ENCODE measurements around the gene FBXO46.

DNA sequence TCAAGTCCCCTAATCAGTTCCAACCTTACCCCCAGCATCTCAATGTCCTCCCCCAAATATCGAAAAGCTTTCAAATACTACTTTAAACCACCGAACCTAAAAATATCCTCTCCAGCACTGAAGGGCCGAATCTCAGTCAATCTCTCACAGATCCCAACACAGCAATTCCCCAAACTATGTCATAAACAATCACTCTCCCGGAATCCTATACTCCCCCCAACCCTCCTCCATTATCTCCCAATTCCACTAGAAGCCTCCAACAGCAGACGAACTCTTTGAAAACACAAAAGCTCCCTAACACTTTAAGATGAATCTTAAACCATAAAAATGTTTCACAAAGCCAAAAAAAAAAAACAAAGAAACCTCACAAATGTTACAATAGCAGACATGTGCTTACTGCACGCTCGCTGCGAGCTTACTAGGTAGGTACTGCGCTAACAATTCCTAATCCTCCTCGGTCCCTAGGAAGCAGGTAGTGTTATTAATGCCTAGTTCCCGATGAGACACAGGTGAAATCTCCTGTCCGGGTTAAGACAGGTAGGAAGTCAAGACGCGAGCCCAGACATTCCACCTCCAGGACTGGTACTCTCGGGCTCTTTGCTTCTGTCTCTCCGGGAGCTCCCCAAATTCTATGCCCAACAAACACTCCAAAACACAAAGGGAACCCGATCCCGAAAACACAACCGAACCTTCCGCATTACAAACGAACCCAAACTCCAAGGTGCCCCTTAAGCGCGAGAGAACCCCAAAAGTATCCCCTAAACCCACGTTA lies 14.2 kb downstream of the FBXO46 start:
- TF ChIP-seq OSR1 (CRISPR knock-in tag; IDR thresholded peaks at IDR 0.05), result no peak
- TF ChIP-seq, protein P1, sequence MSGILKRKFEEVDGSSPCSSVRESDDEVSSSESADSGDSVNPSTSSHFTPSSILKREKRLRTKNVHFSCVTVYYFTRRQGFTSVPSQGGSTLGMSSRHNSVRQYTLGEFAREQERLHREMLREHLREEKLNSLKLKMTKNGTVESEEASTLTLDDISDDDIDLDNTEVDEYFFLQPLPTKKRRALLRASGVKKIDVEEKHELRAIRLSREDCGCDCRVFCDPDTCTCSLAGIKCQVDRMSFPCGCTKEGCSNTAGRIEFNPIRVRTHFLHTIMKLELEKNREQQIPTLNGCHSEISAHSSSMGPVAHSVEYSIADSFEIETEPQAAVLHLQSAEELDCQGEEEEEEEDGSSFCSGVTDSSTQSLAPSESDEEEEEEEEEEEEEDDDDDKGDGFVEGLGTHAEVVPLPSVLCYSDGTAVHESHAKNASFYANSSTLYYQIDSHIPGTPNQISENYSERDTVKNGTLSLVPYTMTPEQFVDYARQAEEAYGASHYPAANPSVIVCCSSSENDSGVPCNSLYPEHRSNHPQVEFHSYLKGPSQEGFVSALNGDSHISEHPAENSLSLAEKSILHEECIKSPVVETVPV (CRISPR knock-in tag; IDR thresholded peaks at IDR 0.05), result no peak
- TF ChIP-seq, protein P2, sequence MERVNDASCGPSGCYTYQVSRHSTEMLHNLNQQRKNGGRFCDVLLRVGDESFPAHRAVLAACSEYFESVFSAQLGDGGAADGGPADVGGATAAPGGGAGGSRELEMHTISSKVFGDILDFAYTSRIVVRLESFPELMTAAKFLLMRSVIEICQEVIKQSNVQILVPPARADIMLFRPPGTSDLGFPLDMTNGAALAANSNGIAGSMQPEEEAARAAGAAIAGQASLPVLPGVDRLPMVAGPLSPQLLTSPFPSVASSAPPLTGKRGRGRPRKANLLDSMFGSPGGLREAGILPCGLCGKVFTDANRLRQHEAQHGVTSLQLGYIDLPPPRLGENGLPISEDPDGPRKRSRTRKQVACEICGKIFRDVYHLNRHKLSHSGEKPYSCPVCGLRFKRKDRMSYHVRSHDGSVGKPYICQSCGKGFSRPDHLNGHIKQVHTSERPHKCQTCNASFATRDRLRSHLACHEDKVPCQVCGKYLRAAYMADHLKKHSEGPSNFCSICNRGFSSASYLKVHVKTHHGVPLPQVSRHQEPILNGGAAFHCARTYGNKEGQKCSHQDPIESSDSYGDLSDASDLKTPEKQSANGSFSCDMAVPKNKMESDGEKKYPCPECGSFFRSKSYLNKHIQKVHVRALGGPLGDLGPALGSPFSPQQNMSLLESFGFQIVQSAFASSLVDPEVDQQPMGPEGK (CRISPR knock-in tag; IDR thresholded peaks at IDR 0.05; ENCODE audit: borderline replicate concordance), result no peak
- no peak for TF ChIP-seq ARNTL (CRISPR knock-in tag; IDR thresholded peaks at IDR 0.05; ENCODE audit: borderline replicate concordance, low read depth)
- no peak for TF ChIP-seq ZFP3 (CRISPR knock-in tag; IDR thresholded peaks at IDR 0.05)
- no peak for TF ChIP-seq ZNF8 (CRISPR knock-in tag; IDR thresholded peaks at IDR 0.05)

All from SK-N-SH treated with all-trans-retinoic acid at 6 μM for 48 hours (cell line).